GM23338 (cell line): ENCODE results near the gene SQSTM1. TPM values are rescaled to one million over a fixed set of nuclear protein-coding genes. Genes with fewer than 3 reads are reported as not detected.

ENCODE experiments used
- ATAC-seq: fragments of 200-7000 bp; cut with Tn5 transposase; 3 replicates; pipeline ENCODE4 v1.9.1; 2020
- DNase-seq: peaks from one replicate; pipeline ENCODE4 v3.0.0-alpha.2; 2015; ENCODE audit warnings: low spot score
- H2AFZ ChIP-seq: fragments of 200-600 bp; sonication (generic); 2 replicates; pipeline ENCODE4 v1.8.0; 2016; ENCODE audit warnings: antibody characterized with exemption, mild to moderate bottlenecking, moderate library complexity
- H3F3A ChIP-seq: fragments of 200-600 bp; sonication (generic); replicated peaks from 2 replicates; pipeline ENCODE4 v1.8.0; 2017; ENCODE audit warnings: antibody characterized with exemption, mixed run types, low read depth
- H3K27ac ChIP-seq: fragments of 200-600 bp; sonication (generic); 2 replicates; pipeline ENCODE4 v1.6.1; 2016; ENCODE audit warnings: low read depth
- H3K27me3 ChIP-seq: fragments of 200-600 bp; sonication (generic); 2 replicates; pipeline ENCODE4 v1.8.0; 2016; ENCODE audit warnings: mild to moderate bottlenecking, mixed run types, moderate library complexity; ENCODE audit not compliant: insufficient read depth
- H3K36me3 ChIP-seq: fragments of 200-600 bp; sonication (generic); 2 replicates; pipeline ENCODE4 v1.8.0; 2016; ENCODE audit warnings: mild to moderate bottlenecking; ENCODE audit not compliant: insufficient read depth
- H3K4me1 ChIP-seq: fragments of 200-600 bp; sonication (generic); 2 replicates; pipeline ENCODE4 v1.8.0; 2016; ENCODE audit warnings: mild to moderate bottlenecking, moderate library complexity; ENCODE audit not compliant: insufficient read depth
- H3K4me2 ChIP-seq: fragments of 200-600 bp; sonication (generic); 2 replicates; pipeline ENCODE4 v1.7.1; 2017; ENCODE audit warnings: mixed run types
- H3K4me3 ChIP-seq: fragments of 200-600 bp; sonication (generic); 2 replicates; pipeline ENCODE4 v1.6.1; 2016; ENCODE audit warnings: mixed run types
- H3K79me2 ChIP-seq: fragments of 200-600 bp; sonication (generic); replicated peaks from 2 replicates; pipeline ENCODE4 v1.8.0; 2017; ENCODE audit warnings: mild to moderate bottlenecking; ENCODE audit not compliant: insufficient read depth
- H3K9me2 ChIP-seq: fragments of 200-600 bp; sonication (generic); 2 replicates; pipeline ENCODE4 v1.8.0; 2017; ENCODE audit not compliant: insufficient read depth
- H4K20me1 ChIP-seq: fragments of 200-600 bp; sonication (generic); replicated peaks from 2 replicates; pipeline ENCODE4 v1.8.0; 2017; ENCODE audit warnings: mild to moderate bottlenecking; ENCODE audit not compliant: insufficient read depth
- H3K27ac Mint-ChIP-seq: 2 replicates; pipeline ENCODE4 v1.8.0; 2020; ENCODE audit warnings: inconsistent platforms, mild to moderate bottlenecking, moderate library complexity, mixed read lengths
- H3K27me3 Mint-ChIP-seq: 3 replicates; pipeline ENCODE4 v1.8.0; 2022; ENCODE audit warnings: low read depth, mild to moderate bottlenecking, moderate library complexity, mixed read lengths, inconsistent platforms; ENCODE audit not compliant: insufficient read depth, poor library complexity
- H3K36me3 Mint-ChIP-seq: 3 replicates; pipeline ENCODE4 v1.8.0; 2021; ENCODE audit warnings: low read depth, mild to moderate bottlenecking, inconsistent platforms, moderate library complexity, mixed read lengths
- H3K4me1 Mint-ChIP-seq: 3 replicates; pipeline ENCODE4 v1.8.0; 2020; ENCODE audit warnings: mild to moderate bottlenecking, inconsistent platforms, mixed read lengths
- H3K4me3 Mint-ChIP-seq: 3 replicates; pipeline ENCODE4 v1.8.0; 2021; ENCODE audit warnings: moderate library complexity, mild to moderate bottlenecking, inconsistent platforms, mixed read lengths
- H3K9me3 Mint-ChIP-seq: 3 replicates; pipeline ENCODE4 v1.8.0; 2020; ENCODE audit warnings: moderate library complexity, mild to moderate bottlenecking, inconsistent platforms, mixed read lengths
- EZH2 ChIP-seq: fragments of 200-600 bp; sonication (generic); IDR thresholded peaks from one replicate; pipeline ENCODE4 v1.8.0; 2017; ENCODE audit warnings: antibody characterized with exemption, mild to moderate bottlenecking, low read depth; ENCODE audit not compliant: unreplicated experiment
- polyA plus RNA-seq: library from polyadenylated mRNA; unstranded; fragments of >200 nt; fragmentation: Nextera tagmentation; extraction: Ambion mirVana; gene quantifications from 2 replicates; pipeline ENCODE4 v1.2.1, GENCODE V29; 2016
- total RNA-seq: library from RNA; depleted of rRNA; stranded (reverse); fragments of >200 nt; shearing (Covaris generic); gene quantifications from 2 replicates; pipeline ENCODE4 v1.2.3, GENCODE V29; 2014
- TF ChIP-seq, protein P1 (sequence below): fragments of 250-450 bp; sonication (Bioruptor Pico); IDR thresholded peaks from 2 replicates; pipeline ENCODE4 v1.5.0; 2020; ENCODE audit warnings: mild to moderate bottlenecking, moderate library complexity

SQSTM1 gene
- total and polyA plus RNA-seq, 2 experiments from 2014 or later, result 58.0 to 92.6 TPM

DNA sequence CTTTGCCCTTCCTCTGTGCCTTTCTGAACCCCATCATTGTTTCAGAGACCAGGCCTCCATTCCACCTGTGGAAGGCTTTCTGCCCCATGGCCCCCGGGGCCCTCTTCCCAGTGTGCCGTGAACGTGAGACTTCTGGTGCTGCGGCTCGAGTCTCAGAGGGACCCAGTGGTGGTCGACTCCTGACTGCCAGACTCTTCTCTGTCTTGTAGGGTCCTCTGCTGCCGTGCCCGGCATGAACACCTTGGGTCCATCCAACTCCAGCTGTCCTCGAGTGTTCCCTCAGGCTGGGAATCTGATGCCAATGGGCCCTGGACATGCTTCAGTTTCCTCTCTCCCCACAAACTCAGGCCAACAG is 47.0 kb upstream of the SQSTM1 start:
- H3K36me3 Mint-ChIP-seq, result peaks cover 84% of the 10 kb centered on the region

More for the DNA sequence above, 47.0 kb upstream of the SQSTM1 start:
- no peak for TF ChIP-seq EZH2
- TF ChIP-seq, protein P1, sequence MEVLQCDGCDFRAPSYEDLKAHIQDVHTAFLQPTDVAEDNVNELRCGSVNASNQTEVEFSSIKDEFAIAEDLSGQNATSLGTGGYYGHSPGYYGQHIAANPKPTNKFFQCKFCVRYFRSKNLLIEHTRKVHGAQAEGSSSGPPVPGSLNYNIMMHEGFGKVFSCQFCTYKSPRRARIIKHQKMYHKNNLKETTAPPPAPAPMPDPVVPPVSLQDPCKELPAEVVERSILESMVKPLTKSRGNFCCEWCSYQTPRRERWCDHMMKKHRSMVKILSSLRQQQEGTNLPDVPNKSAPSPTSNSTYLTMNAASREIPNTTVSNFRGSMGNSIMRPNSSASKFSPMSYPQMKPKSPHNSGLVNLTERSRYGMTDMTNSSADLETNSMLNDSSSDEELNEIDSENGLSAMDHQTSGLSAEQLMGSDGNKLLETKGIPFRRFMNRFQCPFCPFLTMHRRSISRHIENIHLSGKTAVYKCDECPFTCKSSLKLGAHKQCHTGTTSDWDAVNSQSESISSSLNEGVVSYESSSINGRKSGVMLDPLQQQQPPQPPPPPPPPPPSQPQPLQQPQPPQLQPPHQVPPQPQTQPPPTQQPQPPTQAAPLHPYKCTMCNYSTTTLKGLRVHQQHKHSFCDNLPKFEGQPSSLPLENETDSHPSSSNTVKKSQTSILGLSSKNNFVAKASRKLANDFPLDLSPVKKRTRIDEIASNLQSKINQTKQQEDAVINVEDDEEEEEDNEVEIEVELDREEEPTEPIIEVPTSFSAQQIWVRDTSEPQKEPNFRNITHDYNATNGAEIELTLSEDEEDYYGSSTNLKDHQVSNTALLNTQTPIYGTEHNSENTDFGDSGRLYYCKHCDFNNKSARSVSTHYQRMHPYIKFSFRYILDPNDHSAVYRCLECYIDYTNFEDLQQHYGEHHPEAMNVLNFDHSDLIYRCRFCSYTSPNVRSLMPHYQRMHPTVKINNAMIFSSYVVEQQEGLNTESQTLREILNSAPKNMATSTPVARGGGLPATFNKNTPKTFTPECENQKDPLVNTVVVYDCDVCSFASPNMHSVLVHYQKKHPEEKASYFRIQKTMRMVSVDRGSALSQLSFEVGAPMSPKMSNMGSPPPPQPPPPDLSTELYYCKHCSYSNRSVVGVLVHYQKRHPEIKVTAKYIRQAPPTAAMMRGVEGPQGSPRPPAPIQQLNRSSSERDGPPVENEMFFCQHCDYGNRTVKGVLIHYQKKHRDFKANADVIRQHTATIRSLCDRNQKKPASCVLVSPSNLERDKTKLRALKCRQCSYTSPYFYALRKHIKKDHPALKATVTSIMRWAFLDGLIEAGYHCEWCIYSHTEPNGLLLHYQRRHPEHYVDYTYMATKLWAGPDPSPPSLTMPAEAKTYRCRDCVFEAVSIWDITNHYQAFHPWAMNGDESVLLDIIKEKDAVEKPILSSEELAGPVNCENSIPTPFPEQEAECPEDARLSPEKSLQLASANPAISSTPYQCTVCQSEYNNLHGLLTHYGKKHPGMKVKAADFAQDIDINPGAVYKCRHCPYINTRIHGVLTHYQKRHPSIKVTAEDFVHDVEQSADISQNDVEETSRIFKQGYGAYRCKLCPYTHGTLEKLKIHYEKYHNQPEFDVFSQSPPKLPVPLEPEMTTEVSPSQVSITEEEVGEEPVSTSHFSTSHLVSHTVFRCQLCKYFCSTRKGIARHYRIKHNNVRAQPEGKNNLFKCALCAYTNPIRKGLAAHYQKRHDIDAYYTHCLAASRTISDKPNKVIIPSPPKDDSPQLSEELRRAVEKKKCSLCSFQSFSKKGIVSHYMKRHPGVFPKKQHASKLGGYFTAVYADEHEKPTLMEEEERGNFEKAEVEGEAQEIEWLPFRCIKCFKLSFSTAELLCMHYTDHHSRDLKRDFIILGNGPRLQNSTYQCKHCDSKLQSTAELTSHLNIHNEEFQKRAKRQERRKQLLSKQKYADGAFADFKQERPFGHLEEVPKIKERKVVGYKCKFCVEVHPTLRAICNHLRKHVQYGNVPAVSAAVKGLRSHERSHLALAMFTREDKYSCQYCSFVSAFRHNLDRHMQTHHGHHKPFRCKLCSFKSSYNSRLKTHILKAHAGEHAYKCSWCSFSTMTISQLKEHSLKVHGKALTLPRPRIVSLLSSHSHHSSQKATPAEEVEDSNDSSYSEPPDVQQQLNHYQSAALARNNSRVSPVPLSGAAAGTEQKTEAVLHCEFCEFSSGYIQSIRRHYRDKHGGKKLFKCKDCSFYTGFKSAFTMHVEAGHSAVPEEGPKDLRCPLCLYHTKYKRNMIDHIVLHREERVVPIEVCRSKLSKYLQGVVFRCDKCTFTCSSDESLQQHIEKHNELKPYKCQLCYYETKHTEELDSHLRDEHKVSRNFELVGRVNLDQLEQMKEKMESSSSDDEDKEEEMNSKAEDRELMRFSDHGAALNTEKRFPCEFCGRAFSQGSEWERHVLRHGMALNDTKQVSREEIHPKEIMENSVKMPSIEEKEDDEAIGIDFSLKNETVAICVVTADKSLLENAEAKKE (CRISPR knock-in tag), result no peak
- no peaks in the 10 kb centered on the region for H3K9me2 ChIP-seq
- no peak overlapping the region for H3K27ac ChIP-seq
- no peak overlapping the region for H3K4me2 ChIP-seq
- H3K36me3 ChIP-seq, result peaks cover 59% of the 10 kb centered on the region
- H3K27me3 ChIP-seq, result no peaks in the 10 kb centered on the region
- H3K4me1 ChIP-seq, result no peaks in the 10 kb centered on the region
- peaks cover 5% of the 10 kb centered on the region; the same call in 1 of the 2 replicates for H3K79me2 ChIP-seq
- Mint-ChIP-seq H3K9me3 (no peaks in the 10 kb centered on the region), H3K4me1 (no peaks in the 10 kb centered on the region; the same call in 2 of the 3 replicates), H3K4me3 (no peak overlapping the region), H3K27ac (no peak overlapping the region), H3K27me3 (peaks cover 10% of the 10 kb centered on the region)
- H4K20me1 ChIP-seq, result peaks cover 21% of the 10 kb centered on the region
- no peak for DNase-seq
- H2AFZ ChIP-seq, result no peak overlapping the region
- ATAC-seq, result no peak
- H3K4me3 ChIP-seq, result no peak overlapping the region
- H3F3A ChIP-seq, result peaks cover 17% of the 10 kb centered on the region; the same call in 1 of the 2 replicates
